HepG2 (cell line): Measurements from ENCODE around the gene DUSP9. TPM values are rescaled to one million over a fixed set of nuclear protein-coding genes. Genes with fewer than 3 reads are reported as not detected.
A peak's percentile ranks its signal among the peaks of the same experiment; 100 is the strongest.

Experiments
- EHMT2 ChIP-seq: fragments of 200-600 bp; sonication (generic); IDR thresholded peaks from 2 replicates; pipeline ENCODE4 v1.7.0; 2017; ENCODE audit warnings: antibody characterized with exemption, low read depth, low read length, borderline replicate concordance
- EZH2 ChIP-seq: conservative IDR thresholded peaks from 2 replicates; pipeline ENCODE4 v1.6.1; 2012; ENCODE audit warnings: mild to moderate bottlenecking, low read depth, low read length, moderate library complexity
- NFIC ChIP-seq: IDR thresholded peaks from 2 replicates; pipeline ENCODE4 v1.6.1; 2012; ENCODE audit warnings: mild to moderate bottlenecking, low read length, inconsistent platforms
- NR2F6 ChIP-seq, 2 experiments: IDR thresholded peaks; 2 replicates each; pipeline ENCODE4 v1.6.1; 2016; ENCODE audit warnings: antibody characterized with exemption in 1 of 2, mild to moderate bottlenecking in 1 of 2
- PHF21A ChIP-seq: sonication (generic); formaldehyde crosslinking; IDR thresholded peaks from 2 replicates; pipeline ENCODE4 v1.5.0; 2020; ENCODE audit warnings: mild to moderate bottlenecking, missing genetic modification reagents
- RARA ChIP-seq: IDR thresholded peaks from 2 replicates; pipeline ENCODE4 v1.6.1; 2016; ENCODE audit warnings: missing genetic modification reagents, missing compliant biosample characterization
- RBFOX2 ChIP-seq: fragments of 200-400 bp; formaldehyde crosslinking; IDR thresholded peaks from 2 replicates; pipeline ENCODE4 v1.6.1; 2017; ENCODE audit warnings: low read depth, mild to moderate bottlenecking, low read length
- TBL1XR1 ChIP-seq: fragments of 150-350 bp; IDR thresholded peaks from 2 replicates; pipeline ENCODE4 v1.6.1; 2014; ENCODE audit warnings: borderline replicate concordance, low read length; ENCODE audit not compliant: partially characterized antibody
- ZNF17 ChIP-seq: sonication (generic); formaldehyde crosslinking; IDR thresholded peaks from 2 replicates; pipeline ENCODE4 v1.5.0; 2020; ENCODE audit warnings: mild to moderate bottlenecking, missing genetic modification reagents
- ZNF607 ChIP-seq: sonication (generic); formaldehyde crosslinking; IDR thresholded peaks from 2 replicates; pipeline ENCODE4 v1.5.1; 2020; ENCODE audit warnings: missing genetic modification reagents, mild to moderate bottlenecking, borderline replicate concordance
- ZNF772 ChIP-seq: sonication (generic); formaldehyde crosslinking; IDR thresholded peaks from 2 replicates; pipeline ENCODE4 v1.5.0; 2020; ENCODE audit warnings: mild to moderate bottlenecking, missing genetic modification reagents
- polyA plus RNA-seq, 8 experiments: library from polyadenylated mRNA; depleted of rRNA in 3 of 8; stranded (reverse) in 7 of 8; unstranded in 1 of 8; fragments of >200 nt; fragmentation: Illumina TruSeq in 4 of 8; extraction: Trizol in 4 of 8; gene quantifications; 2 replicates each; pipeline versions ENCODE4 v1.2.1 to v1.2.3, GENCODE V29; 2011 to 2016; ENCODE audit warnings: low read depth in 4 of 8, missing spikeins in 1 of 8, mixed read lengths in 1 of 8; ENCODE audit not compliant: insufficient read depth in 1 of 8
- total RNA-seq, 5 experiments: library from RNA; depleted of rRNA; stranded (reverse); fragments of >200 nt; fragmentation: Illumina TruSeq; extraction: Trizol; gene quantifications; 2 replicates each; pipeline ENCODE4 v1.2.3, GENCODE V29; 2016; ENCODE audit warnings: low read depth in 1 of 5
- TF ChIP-seq, protein P1 (sequence below): sonication (generic); formaldehyde crosslinking; conservative IDR thresholded peaks from 2 replicates; pipeline ENCODE4 v1.4.0; 2020; ENCODE audit warnings: mild to moderate bottlenecking, missing genetic modification reagents, moderate library complexity
- TF ChIP-seq, protein P2 (sequence below): sonication (generic); formaldehyde crosslinking; conservative IDR thresholded peaks from 2 replicates; pipeline ENCODE4 v1.4.0; 2020; ENCODE audit warnings: missing genetic modification reagents
- TF ChIP-seq, protein P3 (sequence below): sonication (generic); formaldehyde crosslinking; IDR thresholded peaks from 2 replicates; pipeline ENCODE4 v1.8.0; 2022; ENCODE audit warnings: low read depth, missing genetic modification reagents
- TF ChIP-seq, protein P4 (sequence below): sonication (generic); formaldehyde crosslinking; IDR thresholded peaks from 2 replicates; pipeline ENCODE4 v1.9.0; 2021; ENCODE audit warnings: missing genetic modification reagents, borderline replicate concordance
- TF ChIP-seq, protein P5 (sequence below): IDR thresholded peaks from 2 replicates; pipeline ENCODE4 v1.6.1; 2016; ENCODE audit warnings: low read depth

The DUSP9 gene
- total and polyA plus RNA-seq, 2 of the 13 experiments (the other 11 are each of a cell fraction or from before 2014, with no cell fraction given) = 235 to 435 TPM

GRCh38 chrX:153646620-153647373 is at the start of gene DUSP9 (continued):
- TF ChIP-seq, protein P1, sequence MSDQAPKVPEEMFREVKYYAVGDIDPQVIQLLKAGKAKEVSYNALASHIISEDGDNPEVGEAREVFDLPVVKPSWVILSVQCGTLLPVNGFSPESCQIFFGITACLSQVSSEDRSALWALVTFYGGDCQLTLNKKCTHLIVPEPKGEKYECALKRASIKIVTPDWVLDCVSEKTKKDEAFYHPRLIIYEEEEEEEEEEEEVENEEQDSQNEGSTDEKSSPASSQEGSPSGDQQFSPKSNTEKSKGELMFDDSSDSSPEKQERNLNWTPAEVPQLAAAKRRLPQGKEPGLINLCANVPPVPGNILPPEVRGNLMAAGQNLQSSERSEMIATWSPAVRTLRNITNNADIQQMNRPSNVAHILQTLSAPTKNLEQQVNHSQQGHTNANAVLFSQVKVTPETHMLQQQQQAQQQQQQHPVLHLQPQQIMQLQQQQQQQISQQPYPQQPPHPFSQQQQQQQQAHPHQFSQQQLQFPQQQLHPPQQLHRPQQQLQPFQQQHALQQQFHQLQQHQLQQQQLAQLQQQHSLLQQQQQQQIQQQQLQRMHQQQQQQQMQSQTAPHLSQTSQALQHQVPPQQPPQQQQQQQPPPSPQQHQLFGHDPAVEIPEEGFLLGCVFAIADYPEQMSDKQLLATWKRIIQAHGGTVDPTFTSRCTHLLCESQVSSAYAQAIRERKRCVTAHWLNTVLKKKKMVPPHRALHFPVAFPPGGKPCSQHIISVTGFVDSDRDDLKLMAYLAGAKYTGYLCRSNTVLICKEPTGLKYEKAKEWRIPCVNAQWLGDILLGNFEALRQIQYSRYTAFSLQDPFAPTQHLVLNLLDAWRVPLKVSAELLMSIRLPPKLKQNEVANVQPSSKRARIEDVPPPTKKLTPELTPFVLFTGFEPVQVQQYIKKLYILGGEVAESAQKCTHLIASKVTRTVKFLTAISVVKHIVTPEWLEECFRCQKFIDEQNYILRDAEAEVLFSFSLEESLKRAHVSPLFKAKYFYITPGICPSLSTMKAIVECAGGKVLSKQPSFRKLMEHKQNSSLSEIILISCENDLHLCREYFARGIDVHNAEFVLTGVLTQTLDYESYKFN = peak; percentile 82
- no peak for TF ChIP-seq EZH2
- no peak for TF ChIP-seq ZNF17 (CRISPR knock-in tag)
- TF ChIP-seq, protein P2, sequence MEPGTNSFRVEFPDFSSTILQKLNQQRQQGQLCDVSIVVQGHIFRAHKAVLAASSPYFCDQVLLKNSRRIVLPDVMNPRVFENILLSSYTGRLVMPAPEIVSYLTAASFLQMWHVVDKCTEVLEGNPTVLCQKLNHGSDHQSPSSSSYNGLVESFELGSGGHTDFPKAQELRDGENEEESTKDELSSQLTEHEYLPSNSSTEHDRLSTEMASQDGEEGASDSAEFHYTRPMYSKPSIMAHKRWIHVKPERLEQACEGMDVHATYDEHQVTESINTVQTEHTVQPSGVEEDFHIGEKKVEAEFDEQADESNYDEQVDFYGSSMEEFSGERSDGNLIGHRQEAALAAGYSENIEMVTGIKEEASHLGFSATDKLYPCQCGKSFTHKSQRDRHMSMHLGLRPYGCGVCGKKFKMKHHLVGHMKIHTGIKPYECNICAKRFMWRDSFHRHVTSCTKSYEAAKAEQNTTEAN (CRISPR knock-in tag) = no peak
- TF ChIP-seq, protein P3, sequence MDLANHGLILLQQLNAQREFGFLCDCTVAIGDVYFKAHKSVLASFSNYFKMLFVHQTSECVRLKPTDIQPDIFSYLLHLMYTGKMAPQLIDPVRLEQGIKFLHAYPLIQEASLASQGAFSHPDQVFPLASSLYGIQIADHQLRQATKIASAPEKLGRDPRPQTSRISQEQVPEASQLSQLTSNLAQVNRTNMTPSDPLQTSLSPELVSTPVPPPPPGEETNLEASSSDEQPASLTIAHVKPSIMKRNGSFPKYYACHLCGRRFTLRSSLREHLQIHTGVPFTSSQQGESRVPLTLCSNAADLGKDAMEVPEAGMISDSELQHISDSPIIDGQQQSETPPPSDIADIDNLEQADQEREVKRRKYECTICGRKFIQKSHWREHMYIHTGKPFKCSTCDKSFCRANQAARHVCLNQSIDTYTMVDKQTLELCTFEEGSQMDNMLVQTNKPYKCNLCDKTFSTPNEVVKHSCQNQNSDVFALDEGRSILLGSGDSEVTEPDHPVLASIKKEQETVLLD (CRISPR knock-in tag) = peak; percentile 59; the same call in 1 of the 2 replicates
- peak; percentile 99 for TF ChIP-seq RARA (CRISPR knock-in tag)
- TF ChIP-seq TBL1XR1 = peak; percentile 72
- peak; percentile 64; the same call in 1 of the 2 replicates for TF ChIP-seq PHF21A (CRISPR knock-in tag)
- TF ChIP-seq, protein P4, sequence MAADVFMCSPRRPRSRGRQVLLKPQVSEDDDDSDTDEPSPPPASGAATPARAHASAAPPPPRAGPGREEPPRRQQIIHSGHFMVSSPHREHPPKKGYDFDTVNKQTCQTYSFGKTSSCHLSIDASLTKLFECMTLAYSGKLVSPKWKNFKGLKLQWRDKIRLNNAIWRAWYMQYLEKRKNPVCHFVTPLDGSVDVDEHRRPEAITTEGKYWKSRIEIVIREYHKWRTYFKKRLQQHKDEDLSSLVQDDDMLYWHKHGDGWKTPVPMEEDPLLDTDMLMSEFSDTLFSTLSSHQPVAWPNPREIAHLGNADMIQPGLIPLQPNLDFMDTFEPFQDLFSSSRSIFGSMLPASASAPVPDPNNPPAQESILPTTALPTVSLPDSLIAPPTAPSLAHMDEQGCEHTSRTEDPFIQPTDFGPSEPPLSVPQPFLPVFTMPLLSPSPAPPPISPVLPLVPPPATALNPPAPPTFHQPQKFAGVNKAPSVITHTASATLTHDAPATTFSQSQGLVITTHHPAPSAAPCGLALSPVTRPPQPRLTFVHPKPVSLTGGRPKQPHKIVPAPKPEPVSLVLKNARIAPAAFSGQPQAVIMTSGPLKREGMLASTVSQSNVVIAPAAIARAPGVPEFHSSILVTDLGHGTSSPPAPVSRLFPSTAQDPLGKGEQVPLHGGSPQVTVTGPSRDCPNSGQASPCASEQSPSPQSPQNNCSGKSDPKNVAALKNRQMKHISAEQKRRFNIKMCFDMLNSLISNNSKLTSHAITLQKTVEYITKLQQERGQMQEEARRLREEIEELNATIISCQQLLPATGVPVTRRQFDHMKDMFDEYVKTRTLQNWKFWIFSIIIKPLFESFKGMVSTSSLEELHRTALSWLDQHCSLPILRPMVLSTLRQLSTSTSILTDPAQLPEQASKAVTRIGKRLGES (CRISPR knock-in tag) = no peak
- TF ChIP-seq RBFOX2 = peak; percentile 85
- TF ChIP-seq, protein P5, sequence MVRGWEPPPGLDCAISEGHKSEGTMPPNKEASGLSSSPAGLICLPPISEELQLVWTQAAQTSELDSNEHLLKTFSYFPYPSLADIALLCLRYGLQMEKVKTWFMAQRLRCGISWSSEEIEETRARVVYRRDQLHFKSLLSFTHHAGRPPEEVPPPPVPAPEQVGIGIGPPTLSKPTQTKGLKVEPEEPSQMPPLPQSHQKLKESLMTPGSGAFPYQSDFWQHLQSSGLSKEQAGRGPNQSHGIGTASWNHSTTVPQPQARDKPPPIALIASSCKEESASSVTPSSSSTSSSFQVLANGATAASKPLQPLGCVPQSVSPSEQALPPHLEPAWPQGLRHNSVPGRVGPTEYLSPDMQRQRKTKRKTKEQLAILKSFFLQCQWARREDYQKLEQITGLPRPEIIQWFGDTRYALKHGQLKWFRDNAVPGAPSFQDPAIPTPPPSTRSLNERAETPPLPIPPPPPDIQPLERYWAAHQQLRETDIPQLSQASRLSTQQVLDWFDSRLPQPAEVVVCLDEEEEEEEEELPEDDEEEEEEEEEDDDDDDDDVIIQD (CRISPR knock-in tag) = no peak; the same call in 1 of the 2 replicates
- no peak for TF ChIP-seq EHMT2
- peak; percentile 90 for TF ChIP-seq NR2F6 (IDR thresholded peaks at IDR 0.05)
- TF ChIP-seq NR2F6 (CRISPR knock-in tag; IDR thresholded peaks at IDR 0.05) = peak; percentile 99
- no peak for TF ChIP-seq NFIC
- TF ChIP-seq ZNF772 (CRISPR knock-in tag) = peak; percentile 57; the same call in 1 of the 2 replicates
- TF ChIP-seq ZNF607 (CRISPR knock-in tag) = 0 out of 2 replicates have a peak, but pooled peaks have one; percentile 32
